Panc1 (cell line): Measurements from ENCODE around the gene CDYL2.

Source experiments
- POLR2AphosphoS5 ChIP-seq: IDR thresholded peaks from 2 replicates; pipeline ENCODE4 v1.6.1; 2012; ENCODE audit warnings: mild to moderate bottlenecking, low read depth, low read length, moderate library complexity
- REST ChIP-seq, 2 experiments: IDR thresholded peaks; 2 replicates each; pipeline ENCODE4 v1.6.1; 2011 to 2012; ENCODE audit warnings: low read depth in 2 of 2, control low read depth in 1 of 2, low read length in 1 of 2, mild to moderate bottlenecking in 1 of 2, moderate library complexity in 1 of 2; ENCODE audit not compliant: insufficient read depth in 1 of 2
- SIN3A ChIP-seq: IDR thresholded peaks from 2 replicates; pipeline ENCODE4 v1.6.1; 2012; ENCODE audit warnings: low read depth, mild to moderate bottlenecking, low read length, moderate library complexity, borderline replicate concordance; ENCODE audit not compliant: insufficient read depth
- TCF7L2 ChIP-seq: IDR thresholded peaks from 2 replicates; pipeline ENCODE4 v1.6.1; 2011; ENCODE audit warnings: mild to moderate bottlenecking, low read depth, low read length, inconsistent platforms
- TF ChIP-seq, protein P1 (sequence below): fragments of 450-650 bp; IDR thresholded peaks from 2 replicates; pipeline ENCODE4 v1.5.1; 2017; ENCODE audit warnings: mild to moderate bottlenecking

- no peak for TF ChIP-seq TCF7L2
- TF ChIP-seq, protein P1, sequence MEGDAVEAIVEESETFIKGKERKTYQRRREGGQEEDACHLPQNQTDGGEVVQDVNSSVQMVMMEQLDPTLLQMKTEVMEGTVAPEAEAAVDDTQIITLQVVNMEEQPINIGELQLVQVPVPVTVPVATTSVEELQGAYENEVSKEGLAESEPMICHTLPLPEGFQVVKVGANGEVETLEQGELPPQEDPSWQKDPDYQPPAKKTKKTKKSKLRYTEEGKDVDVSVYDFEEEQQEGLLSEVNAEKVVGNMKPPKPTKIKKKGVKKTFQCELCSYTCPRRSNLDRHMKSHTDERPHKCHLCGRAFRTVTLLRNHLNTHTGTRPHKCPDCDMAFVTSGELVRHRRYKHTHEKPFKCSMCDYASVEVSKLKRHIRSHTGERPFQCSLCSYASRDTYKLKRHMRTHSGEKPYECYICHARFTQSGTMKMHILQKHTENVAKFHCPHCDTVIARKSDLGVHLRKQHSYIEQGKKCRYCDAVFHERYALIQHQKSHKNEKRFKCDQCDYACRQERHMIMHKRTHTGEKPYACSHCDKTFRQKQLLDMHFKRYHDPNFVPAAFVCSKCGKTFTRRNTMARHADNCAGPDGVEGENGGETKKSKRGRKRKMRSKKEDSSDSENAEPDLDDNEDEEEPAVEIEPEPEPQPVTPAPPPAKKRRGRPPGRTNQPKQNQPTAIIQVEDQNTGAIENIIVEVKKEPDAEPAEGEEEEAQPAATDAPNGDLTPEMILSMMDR, result no peak
- no peak for TF ChIP-seq REST (IDR thresholded peaks at IDR 0.05; ENCODE audit: insufficient read depth in 1 of 2, low read depth in 2 of 2, low read length in 1 of 2)
- TF ChIP-seq POLR2AphosphoS5, result no peak
- no peak for TF ChIP-seq SIN3A
Measured at GRCh38 chr16:80754476-80754875, 49.9 kb downstream of the CDYL2 start.
